ENCODE results near the gene PIGS.
"Not testable (repeated sequence)": the region's sequence is repeated elsewhere in the genome, so short reads cannot be mapped to it uniquely, and the experiment has no call there.

The PIGS gene

GRCh38 chr17:28612936-28613872 lies 41.9 kb upstream of the PIGS start:
- peak; percentile 38 for DNase-seq (ENCODE audit: low read depth, low spot score)
- H3K4me3 ChIP-seq (ENCODE audit: low read depth, low read length) = no peak overlapping the region
- in situ Hi-C loops (cut with HindIII; ENCODE audit: low sequenced_read_pairs) = no loop called here
- TF ChIP-seq CTCF (IDR thresholded peaks at IDR 0.05; ENCODE audit: low read depth, low read length) = peak; percentile 86

DNA sequence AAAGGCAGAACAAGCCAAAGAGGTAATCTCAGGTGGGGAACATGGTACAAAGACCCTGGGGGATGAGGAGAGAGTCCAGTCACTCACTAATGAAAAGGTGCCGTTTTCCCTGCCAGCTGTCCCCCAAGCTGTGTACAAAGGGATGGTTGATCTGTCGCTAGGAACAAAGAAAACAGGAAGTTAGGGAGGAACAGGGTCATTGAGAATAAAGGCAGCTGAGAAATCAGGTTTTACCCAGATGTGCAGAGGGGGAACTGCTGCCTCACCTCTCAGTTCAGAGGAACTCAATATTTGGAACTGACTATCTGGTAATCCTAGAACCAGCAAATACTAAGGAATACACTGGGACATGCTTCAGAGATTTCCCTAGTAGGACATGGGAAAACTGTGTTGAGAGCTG lies 41.2 kb upstream of the PIGS start:
- no peak for DNase-seq (ENCODE audit: low read depth, low spot score)
- in situ Hi-C loops (cut with HindIII; ENCODE audit: low sequenced_read_pairs) = no loop called here
- TF ChIP-seq CTCF (IDR thresholded peaks at IDR 0.05; ENCODE audit: low read depth, low read length) = no peak
- H3K4me3 ChIP-seq (ENCODE audit: low read depth, low read length) = no peak overlapping the region

GRCh38 chr17:28610376-28610775 lies 39.1 kb upstream of the PIGS start:
- TF ChIP-seq CTCF (IDR thresholded peaks at IDR 0.05; ENCODE audit: low read depth, low read length) = no peak
- in situ Hi-C loops (cut with HindIII; ENCODE audit: low sequenced_read_pairs) = no loop called here
- H3K4me3 ChIP-seq (ENCODE audit: low read depth, low read length) = no peak overlapping the region
- no peak for DNase-seq (ENCODE audit: low read depth, low spot score)

GRCh38 chr17:28604031-28604430 lies 32.7 kb upstream of the PIGS start:
- H3K4me3 ChIP-seq (ENCODE audit: low read depth, low read length); DNase-seq (ENCODE audit: low read depth, low spot score); in situ Hi-C loops (cut with HindIII; ENCODE audit: low sequenced_read_pairs): not testable (repeated sequence)

GRCh38 chr17:28599311-28600184 lies 28.2 kb upstream of the PIGS start:
- no peak for TF ChIP-seq CTCF (IDR thresholded peaks at IDR 0.05; ENCODE audit: low read depth, low read length)
- DNase-seq (ENCODE audit: low read depth, low spot score) = peak; percentile 85
- peak overlapping the region; percentile 89 for H3K4me3 ChIP-seq (ENCODE audit: low read depth, low read length)
- in situ Hi-C loops (cut with HindIII; ENCODE audit: low sequenced_read_pairs) = no loop called here

DNA sequence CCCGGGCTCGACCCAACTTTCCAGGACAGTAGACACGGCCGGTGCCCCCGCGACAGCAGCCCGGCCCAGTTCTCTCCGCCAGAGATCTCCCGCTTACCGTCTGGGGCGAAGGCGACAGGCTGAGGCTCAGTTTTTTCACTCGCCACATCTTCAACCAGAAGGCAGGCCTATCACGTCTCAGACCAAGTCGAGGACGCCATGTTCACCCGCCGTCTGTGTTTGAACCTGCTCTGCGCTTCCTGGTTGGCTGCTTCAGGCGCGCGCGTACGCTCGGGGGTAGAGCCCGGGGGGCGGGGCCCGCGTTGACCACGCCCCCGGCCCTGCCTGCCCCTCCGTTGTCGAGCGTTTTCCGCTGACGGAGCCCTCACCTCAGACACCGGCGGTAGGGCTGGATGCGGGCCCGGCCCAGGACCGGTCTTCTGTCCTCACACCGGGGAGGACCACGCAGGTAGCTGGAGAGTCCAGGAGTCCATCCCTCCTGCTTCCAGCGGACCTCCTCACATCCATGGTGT lies 27.5 kb upstream of the PIGS start, which contains the start of gene SPAG5:
TSS of gene SPAG5 (minus strand) at position 227 of the 512 bp plus-strand sequence. CDS start at position 148, 79 bp downstream.
- peak; percentile 92 for DNase-seq (ENCODE audit: low read depth, low spot score)
- in situ Hi-C loops (cut with HindIII; ENCODE audit: low sequenced_read_pairs) = no loop called here
- no peak for TF ChIP-seq CTCF (IDR thresholded peaks at IDR 0.05; ENCODE audit: low read depth, low read length)
- peak within 1 kb of the TSS; percentile 89 for H3K4me3 ChIP-seq (ENCODE audit: low read depth, low read length)

All from astrocyte of the spinal cord (primary cell).